Neural cell (in vitro differentiated cells): ENCODE measurements around the gene ADAMTS14. TPM values are rescaled to one million over a fixed set of nuclear protein-coding genes. Genes with fewer than 3 reads are reported as not detected.

Experiments used
- H2AFZ ChIP-seq: fragments of 200-600, 300-800 bp; sonication (generic), shearing (Covaris generic); 2 replicates; pipeline ENCODE4 v1.6.0; 2014; ENCODE audit warnings: low read depth, mild to moderate bottlenecking, antibody characterized with exemption, low read length, moderate library complexity
- H3F3A ChIP-seq: fragments of 200-600 bp; shearing (Covaris generic); 2 replicates; pipeline ENCODE4 v1.6.1; 2016; ENCODE audit warnings: mild to moderate bottlenecking, moderate library complexity, mixed read lengths, antibody characterized with exemption, low read length; ENCODE audit not compliant: insufficient read depth, poor library complexity, severe bottlenecking
- H3K27ac ChIP-seq: fragments of 200-600, 300-800 bp; sonication (generic), shearing (Covaris generic); 2 replicates; pipeline ENCODE4 v1.5.1; 2014; ENCODE audit warnings: mild to moderate bottlenecking, low read length, moderate library complexity
- H3K27me3 ChIP-seq: fragments of 300-800, 200-600 bp; sonication (generic), shearing (Covaris generic); 2 replicates; pipeline ENCODE4 v1.6.0; 2014; ENCODE audit warnings: mild to moderate bottlenecking, low read depth, low read length, moderate library complexity; ENCODE audit not compliant: insufficient read depth
- H3K36me3 ChIP-seq: fragments of 300-800, 200-600 bp; sonication (generic), shearing (Covaris generic); 2 replicates; pipeline ENCODE4 v1.5.1; 2014; ENCODE audit warnings: mild to moderate bottlenecking, antibody characterized with exemption, low read length, moderate library complexity; ENCODE audit not compliant: insufficient read depth
- H3K4me2 ChIP-seq: fragments of 300-800, 200-600 bp; sonication (generic), shearing (Covaris generic); 2 replicates; pipeline ENCODE4 v1.6.0; 2014; ENCODE audit warnings: mild to moderate bottlenecking, low read length
- H3K4me3 ChIP-seq: fragments of 300-800, 200-600 bp; sonication (generic), shearing (Covaris generic); 2 replicates; pipeline ENCODE4 v1.5.1; 2014; ENCODE audit warnings: mild to moderate bottlenecking, low read length, moderate library complexity
- H3K79me2 ChIP-seq: fragments of 200-600 bp; shearing (Covaris generic); replicated peaks from 2 replicates; pipeline ENCODE4 v1.6.0; 2014; ENCODE audit warnings: mild to moderate bottlenecking, low read length, moderate library complexity; ENCODE audit not compliant: insufficient read depth
- H3K9ac ChIP-seq: fragments of 300-800, 200-600 bp; sonication (generic), shearing (Covaris generic); 2 replicates; pipeline ENCODE4 v1.6.1; 2016; ENCODE audit warnings: mild to moderate bottlenecking, low read length, mixed read lengths
- H3K9me2 ChIP-seq: fragments of 200-600 bp; shearing (Covaris generic); 2 replicates; pipeline ENCODE4 v1.6.1; 2016; ENCODE audit warnings: mild to moderate bottlenecking, low read length, mixed read lengths; ENCODE audit not compliant: insufficient read depth
- H3K9me3 ChIP-seq: fragments of 200-600, 300-800 bp; sonication (generic), shearing (Covaris generic); 2 replicates; pipeline ENCODE4 v1.6.1; 2016; ENCODE audit warnings: mild to moderate bottlenecking, mixed run types, low read length, moderate library complexity, mixed read lengths
- H4K20me1 ChIP-seq: fragments of 200-600 bp; shearing (Covaris generic); 2 replicates; pipeline ENCODE4 v1.6.1; 2016; ENCODE audit warnings: mild to moderate bottlenecking, mixed run types; ENCODE audit not compliant: insufficient read depth
- EP300 ChIP-seq: fragments of 450-650 bp; conservative IDR thresholded peaks from 2 replicates; pipeline ENCODE4 v1.6.1; 2014; ENCODE audit warnings: antibody characterized with exemption, mild to moderate bottlenecking, moderate library complexity; ENCODE audit not compliant: poor library complexity, severe bottlenecking
- EZH2 ChIP-seq: fragments of 200-600, 300-800 bp; shearing (Covaris generic), sonication (generic); IDR thresholded peaks from 2 replicates; pipeline ENCODE4 v1.6.1; 2014; ENCODE audit warnings: antibody characterized with exemption, low read length, borderline replicate concordance, mild to moderate bottlenecking; ENCODE audit not compliant: insufficient read depth, poor library complexity, severe bottlenecking
- MXI1 ChIP-seq: fragments of 450-650 bp; conservative IDR thresholded peaks from 2 replicates; pipeline ENCODE4 v1.6.1; 2014; ENCODE audit warnings: antibody characterized with exemption, mild to moderate bottlenecking; ENCODE audit not compliant: poor library complexity, severe bottlenecking
- POLR2AphosphoS5 ChIP-seq: IDR thresholded peaks from 2 replicates; pipeline ENCODE4 v1.6.1; 2012
- RAD21 ChIP-seq: fragments of 450-650 bp; conservative IDR thresholded peaks from 2 replicates; pipeline ENCODE4 v1.6.1; 2014; ENCODE audit warnings: antibody characterized with exemption, mild to moderate bottlenecking, moderate library complexity
- SMC3 ChIP-seq: fragments of 450-650 bp; conservative IDR thresholded peaks from 2 replicates; pipeline ENCODE4 v1.6.1; 2014; ENCODE audit warnings: antibody characterized with exemption, mild to moderate bottlenecking, moderate library complexity; ENCODE audit not compliant: poor library complexity
- TAF1 ChIP-seq: IDR thresholded peaks from 2 replicates; pipeline ENCODE4 v1.6.1; 2012; ENCODE audit warnings: low read depth
- polyA plus RNA-seq: library from polyadenylated mRNA; depleted of rRNA; stranded (reverse); fragments of >200 nt; gene quantifications from 2 replicates; pipeline ENCODE4 v1.2.3, GENCODE V29; 2014
- TF ChIP-seq, protein P1 (sequence below): fragments of 450-650 bp; IDR thresholded peaks from 2 replicates; pipeline ENCODE4 v1.5.1; 2014; ENCODE audit warnings: antibody characterized with exemption, mild to moderate bottlenecking, moderate library complexity; ENCODE audit not compliant: poor library complexity, severe bottlenecking
- TF ChIP-seq, protein P2 (sequence below): IDR thresholded peaks from 2 replicates; pipeline ENCODE4 v1.6.1; 2012; ENCODE audit warnings: borderline replicate concordance

Gene ADAMTS14
- polyA plus RNA-seq, 1 donor from 2014 or later: 0.04 TPM

DNA sequence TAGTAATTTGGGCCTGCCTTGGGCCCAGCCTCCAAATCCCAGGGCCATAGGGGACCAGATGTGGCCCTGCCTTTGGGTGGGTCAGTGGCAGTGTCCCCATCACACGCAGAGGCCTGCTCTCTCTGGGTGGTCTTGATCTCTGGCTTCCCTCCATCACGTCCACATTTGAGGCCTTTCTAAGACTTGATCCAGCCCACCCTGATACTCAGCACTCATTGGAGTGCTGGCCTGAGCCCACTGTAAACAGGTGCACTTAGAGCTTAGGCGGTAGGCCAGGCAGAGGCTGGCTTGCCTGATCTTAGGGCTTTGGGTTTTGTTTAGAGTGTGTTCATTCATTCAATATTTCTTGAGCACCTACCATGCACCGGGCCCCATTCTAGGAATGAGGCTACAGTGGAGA is 60.3 kb downstream of the ADAMTS14 start:
- H3K9me2 ChIP-seq: no peaks in the 10 kb centered on the region
- H3K27me3 ChIP-seq: no peaks in the 10 kb centered on the region
- no peak overlapping the region for H3K4me2 ChIP-seq
- no peak overlapping the region for H3K9ac ChIP-seq
- no peaks in the 10 kb centered on the region for H3K36me3 ChIP-seq
- no peaks in the 10 kb centered on the region for H3F3A ChIP-seq
- no peaks in the 10 kb centered on the region for H3K79me2 ChIP-seq
- H3K9me3 ChIP-seq: no peaks in the 10 kb centered on the region
- no peak overlapping the region for H3K4me3 ChIP-seq
- no peaks in the 10 kb centered on the region for H4K20me1 ChIP-seq
- no peak overlapping the region for H3K27ac ChIP-seq
- H2AFZ ChIP-seq: no peak overlapping the region
- TF ChIP-seq MXI1: no peak
- no peak for TF ChIP-seq SMC3
- TF ChIP-seq EZH2: no peak
- no peak for TF ChIP-seq POLR2AphosphoS5

DNA sequence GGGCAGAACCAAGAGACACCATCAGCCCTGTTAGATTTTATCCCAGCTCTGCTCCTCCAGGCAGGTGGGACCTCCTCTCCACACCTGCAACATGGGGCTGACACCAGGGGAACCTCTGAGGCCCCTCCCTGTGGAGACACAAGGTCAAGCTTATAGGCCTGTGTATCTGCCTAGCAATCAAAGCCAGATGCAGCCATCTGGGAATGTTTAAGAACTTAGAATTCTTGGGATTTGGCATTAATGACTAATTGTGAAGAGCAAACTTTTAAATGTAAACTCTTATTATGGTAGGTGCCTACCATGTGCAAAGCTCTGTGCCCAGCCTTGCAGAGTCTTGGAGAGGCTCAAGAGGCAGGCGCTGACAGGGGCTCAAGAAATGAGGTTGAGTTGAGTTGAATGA is 60.7 kb downstream of the ADAMTS14 start:
- Histone ChIP-seq H3K79me2 (no peaks in the 10 kb centered on the region), H2AFZ (no peak overlapping the region), H3F3A (no peaks in the 10 kb centered on the region), H3K9me2 (no peaks in the 10 kb centered on the region), H3K27ac (no peak overlapping the region), H3K9ac (no peak overlapping the region), H3K36me3 (no peaks in the 10 kb centered on the region), H3K27me3 (no peaks in the 10 kb centered on the region), H3K4me2 (no peak overlapping the region), H3K4me3 (no peak overlapping the region), H3K9me3 (no peaks in the 10 kb centered on the region), H4K20me1 (no peaks in the 10 kb centered on the region)
- TF ChIP-seq MXI1: no peak
- TF ChIP-seq, protein P1, sequence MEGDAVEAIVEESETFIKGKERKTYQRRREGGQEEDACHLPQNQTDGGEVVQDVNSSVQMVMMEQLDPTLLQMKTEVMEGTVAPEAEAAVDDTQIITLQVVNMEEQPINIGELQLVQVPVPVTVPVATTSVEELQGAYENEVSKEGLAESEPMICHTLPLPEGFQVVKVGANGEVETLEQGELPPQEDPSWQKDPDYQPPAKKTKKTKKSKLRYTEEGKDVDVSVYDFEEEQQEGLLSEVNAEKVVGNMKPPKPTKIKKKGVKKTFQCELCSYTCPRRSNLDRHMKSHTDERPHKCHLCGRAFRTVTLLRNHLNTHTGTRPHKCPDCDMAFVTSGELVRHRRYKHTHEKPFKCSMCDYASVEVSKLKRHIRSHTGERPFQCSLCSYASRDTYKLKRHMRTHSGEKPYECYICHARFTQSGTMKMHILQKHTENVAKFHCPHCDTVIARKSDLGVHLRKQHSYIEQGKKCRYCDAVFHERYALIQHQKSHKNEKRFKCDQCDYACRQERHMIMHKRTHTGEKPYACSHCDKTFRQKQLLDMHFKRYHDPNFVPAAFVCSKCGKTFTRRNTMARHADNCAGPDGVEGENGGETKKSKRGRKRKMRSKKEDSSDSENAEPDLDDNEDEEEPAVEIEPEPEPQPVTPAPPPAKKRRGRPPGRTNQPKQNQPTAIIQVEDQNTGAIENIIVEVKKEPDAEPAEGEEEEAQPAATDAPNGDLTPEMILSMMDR: no peak
- TF ChIP-seq SMC3: no peak
- TF ChIP-seq TAF1: no peak
- TF ChIP-seq POLR2AphosphoS5: no peak
- TF ChIP-seq EZH2: no peak
- TF ChIP-seq, protein P2, sequence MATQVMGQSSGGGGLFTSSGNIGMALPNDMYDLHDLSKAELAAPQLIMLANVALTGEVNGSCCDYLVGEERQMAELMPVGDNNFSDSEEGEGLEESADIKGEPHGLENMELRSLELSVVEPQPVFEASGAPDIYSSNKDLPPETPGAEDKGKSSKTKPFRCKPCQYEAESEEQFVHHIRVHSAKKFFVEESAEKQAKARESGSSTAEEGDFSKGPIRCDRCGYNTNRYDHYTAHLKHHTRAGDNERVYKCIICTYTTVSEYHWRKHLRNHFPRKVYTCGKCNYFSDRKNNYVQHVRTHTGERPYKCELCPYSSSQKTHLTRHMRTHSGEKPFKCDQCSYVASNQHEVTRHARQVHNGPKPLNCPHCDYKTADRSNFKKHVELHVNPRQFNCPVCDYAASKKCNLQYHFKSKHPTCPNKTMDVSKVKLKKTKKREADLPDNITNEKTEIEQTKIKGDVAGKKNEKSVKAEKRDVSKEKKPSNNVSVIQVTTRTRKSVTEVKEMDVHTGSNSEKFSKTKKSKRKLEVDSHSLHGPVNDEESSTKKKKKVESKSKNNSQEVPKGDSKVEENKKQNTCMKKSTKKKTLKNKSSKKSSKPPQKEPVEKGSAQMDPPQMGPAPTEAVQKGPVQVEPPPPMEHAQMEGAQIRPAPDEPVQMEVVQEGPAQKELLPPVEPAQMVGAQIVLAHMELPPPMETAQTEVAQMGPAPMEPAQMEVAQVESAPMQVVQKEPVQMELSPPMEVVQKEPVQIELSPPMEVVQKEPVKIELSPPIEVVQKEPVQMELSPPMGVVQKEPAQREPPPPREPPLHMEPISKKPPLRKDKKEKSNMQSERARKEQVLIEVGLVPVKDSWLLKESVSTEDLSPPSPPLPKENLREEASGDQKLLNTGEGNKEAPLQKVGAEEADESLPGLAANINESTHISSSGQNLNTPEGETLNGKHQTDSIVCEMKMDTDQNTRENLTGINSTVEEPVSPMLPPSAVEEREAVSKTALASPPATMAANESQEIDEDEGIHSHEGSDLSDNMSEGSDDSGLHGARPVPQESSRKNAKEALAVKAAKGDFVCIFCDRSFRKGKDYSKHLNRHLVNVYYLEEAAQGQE: no peak
- no peak for TF ChIP-seq EP300
- TF ChIP-seq RAD21: no peak
